TTC549 (cell line): Measurements from ENCODE around the gene SLC29A2.
A peak's percentile ranks its signal among the peaks of the same experiment; 100 is the strongest.
"Not testable (repeated sequence)": the region's sequence is repeated elsewhere in the genome, so short reads cannot be mapped to it uniquely, and the experiment has no call there.

Experiments used
- FAIRE-seq: peaks from 2 replicates; lab custom pipeline; 2012; peaks lifted over from hg19 to GRCh38; lab: Jason Lieb, UNC

The SLC29A2 gene

GRCh38 chr11:66371627-66372415 lies at the start of gene SLC29A2:
SLC29A2 (minus strand) TSS chr11:66371760; CDS start chr11:66371591, 169 bp downstream.
- FAIRE-seq: no peak

- no peak for FAIRE-seq
Observed at GRCh38 chr11:66420671-66421476, 49.3 kb upstream of the SLC29A2 start, which contains the start of gene NPAS4. NPAS4 (plus strand) TSS chr11:66421035; CDS start chr11:66421180, 145 bp downstream.

GRCh38 chr11:66419825-66420224 lies 48.3 kb upstream of the SLC29A2 start:
- no peak for FAIRE-seq

DNA sequence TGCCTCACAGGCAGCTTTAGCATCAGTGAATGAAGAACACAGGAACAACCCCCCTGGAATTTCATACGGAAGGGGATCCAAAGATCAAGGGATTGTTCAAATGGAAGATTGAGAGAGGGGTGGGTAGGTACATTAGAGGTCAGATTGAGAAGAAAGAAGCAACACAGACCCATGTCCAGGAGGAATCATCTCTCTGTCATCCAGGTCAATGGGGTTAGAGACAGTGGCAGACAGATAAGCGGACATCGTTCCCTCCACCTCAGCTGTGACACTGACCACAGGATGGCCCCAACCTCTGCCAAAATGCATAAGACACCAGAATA lies 47.4 kb upstream of the SLC29A2 start:
- FAIRE-seq: no peak

DNA sequence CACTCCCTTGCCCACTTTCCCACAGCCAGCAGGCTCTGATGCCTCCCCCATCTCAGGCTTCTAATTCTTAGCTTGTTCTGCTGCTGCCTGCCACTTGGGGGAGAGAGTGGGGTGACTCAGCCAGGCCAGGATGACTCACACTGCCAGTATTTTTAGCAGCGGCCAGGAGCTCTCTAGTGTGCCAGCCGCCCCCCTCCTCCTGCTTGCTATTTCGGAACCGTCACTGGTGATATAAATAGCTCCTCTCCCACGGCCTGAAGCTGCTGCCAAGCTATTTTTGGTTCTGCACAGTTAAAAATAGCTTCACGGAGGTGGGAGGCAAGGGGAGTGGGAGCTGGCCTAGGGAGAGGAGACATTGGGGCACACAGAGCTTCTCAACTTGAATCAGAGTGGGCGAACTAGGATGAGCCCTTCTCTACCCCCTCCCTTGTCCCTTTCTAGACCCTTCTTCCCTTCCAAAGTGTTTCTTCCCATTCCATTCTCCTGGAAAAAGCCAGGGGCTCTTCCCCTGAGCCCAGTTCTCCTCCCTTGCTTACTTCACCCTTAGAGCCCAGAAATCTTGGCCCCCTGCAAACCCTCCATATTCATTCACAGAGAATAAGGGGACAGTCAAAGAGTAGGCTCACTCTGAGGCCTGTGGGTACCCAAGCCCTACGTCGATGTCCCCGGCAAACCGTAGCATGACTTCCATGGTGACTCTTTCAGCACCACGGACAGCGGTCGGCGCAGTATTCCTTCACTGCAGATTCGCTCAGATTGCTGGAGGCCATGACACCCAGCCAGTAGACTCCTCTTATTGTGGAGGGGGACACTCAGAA lies 46.8 kb upstream of the SLC29A2 start:
- no peak for FAIRE-seq

DNA sequence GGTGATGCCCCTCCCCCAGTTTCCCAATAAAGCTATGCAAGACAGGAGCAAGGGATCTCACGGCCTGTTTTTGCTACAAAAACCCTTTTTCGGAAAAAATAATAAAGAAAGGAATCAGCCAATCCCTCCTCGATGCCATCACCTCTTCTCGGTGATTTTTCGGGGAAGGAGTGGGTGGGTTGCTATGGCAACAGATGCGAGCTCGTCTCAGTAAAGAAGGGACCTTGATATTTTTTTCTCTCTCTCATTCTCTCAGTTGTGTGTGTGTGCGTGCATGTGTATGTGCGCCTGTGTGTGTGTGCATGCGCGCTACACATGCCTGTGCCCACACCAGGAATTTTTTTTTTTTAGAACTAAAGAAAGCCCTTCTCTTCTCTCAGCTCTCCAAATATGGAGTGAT lies 45.4 kb upstream of the SLC29A2 start:
- no peak for FAIRE-seq

DNA sequence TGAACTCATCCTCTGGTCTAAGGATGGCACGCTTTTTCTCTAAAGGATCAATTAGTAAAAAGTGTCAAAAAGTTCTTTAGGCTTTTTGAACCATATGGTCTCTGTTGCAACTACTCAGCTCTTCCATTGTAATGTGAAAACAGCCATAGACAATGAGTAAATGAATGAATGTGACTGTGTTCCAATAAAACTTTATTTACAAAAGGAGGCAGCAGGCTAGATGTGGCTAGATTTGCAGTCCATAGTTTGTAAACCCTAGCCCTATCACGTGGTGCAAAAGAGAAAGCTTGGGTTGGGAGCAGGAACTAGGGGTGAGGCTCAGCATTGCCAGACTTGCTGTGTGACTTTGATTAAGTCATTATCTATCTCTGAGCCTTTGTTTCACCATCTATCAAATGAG lies 43.9 kb upstream of the SLC29A2 start:
- FAIRE-seq: no peak

- FAIRE-seq: no peak
Observed at GRCh38 chr11:66414120-66414934, 42.8 kb upstream of the SLC29A2 start.

DNA sequence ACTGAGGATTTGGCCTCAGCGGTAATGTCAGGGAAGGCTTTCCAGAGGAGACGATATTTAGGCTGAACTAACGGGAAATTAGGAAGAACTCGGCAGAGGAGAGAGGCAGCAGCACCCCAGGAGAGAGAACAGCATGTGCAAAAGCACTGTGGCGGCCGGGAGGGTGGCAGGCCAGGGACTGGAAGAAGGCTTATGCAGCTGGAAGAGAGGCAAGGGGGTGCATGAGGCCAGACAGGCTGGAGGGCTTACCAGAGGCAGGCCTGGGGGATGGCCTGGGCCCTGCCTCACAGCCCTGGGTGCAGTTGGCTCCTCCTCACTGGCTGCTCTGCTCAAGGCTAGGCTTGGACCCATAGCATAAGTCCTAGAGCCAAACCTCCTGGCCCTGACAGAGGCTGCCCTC lies 41.6 kb upstream of the SLC29A2 start:
- FAIRE-seq: no peak

DNA sequence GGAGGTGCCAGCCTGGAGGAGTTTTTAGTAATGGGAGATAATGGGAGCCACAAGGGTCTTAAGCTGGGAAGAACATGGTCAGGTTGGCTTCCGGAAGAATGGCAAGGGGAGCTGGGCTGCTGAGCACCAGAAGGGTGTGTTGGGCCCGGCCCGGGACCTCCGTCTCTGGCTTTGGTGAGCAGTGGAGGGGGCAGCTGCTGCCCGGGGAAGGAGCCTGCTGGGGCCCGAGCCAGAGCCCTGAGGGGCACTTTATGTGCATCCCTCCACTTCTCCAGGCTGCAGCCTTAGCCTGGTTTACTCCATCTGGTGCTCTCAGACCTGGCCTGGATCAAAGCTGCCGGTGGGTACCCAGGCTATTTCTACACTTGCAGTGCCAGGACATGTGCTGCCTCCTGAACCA lies 40.5 kb upstream of the SLC29A2 start:
- no peak for FAIRE-seq

DNA sequence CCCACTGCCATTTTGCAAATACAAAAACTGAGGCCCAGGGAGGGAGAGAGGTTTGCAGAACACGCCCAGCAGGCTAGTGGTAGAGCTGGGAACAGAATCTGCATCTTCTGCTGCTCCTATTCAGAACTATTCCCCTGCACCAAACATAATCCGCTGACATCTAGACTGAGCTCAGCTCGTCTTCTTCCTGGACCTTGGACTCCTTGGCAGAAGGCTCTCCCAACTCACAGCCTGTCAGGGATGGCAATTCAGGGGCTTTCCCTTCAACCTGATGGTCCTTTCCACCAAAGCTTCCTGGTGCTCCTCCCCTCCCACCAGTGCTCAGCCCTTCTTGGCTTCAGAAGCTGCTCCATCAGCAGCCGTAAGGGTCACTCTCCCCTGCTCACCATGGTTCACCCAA lies 39.8 kb upstream of the SLC29A2 start:
- no peak for FAIRE-seq

GRCh38 chr11:66410191-66410590 lies 38.6 kb upstream of the SLC29A2 start:
- FAIRE-seq: no peak

GRCh38 chr11:66409226-66409625 lies 37.7 kb upstream of the SLC29A2 start:
- no peak for FAIRE-seq

GRCh38 chr11:66408488-66409214 lies 37.1 kb upstream of the SLC29A2 start:
- FAIRE-seq: no peak

DNA sequence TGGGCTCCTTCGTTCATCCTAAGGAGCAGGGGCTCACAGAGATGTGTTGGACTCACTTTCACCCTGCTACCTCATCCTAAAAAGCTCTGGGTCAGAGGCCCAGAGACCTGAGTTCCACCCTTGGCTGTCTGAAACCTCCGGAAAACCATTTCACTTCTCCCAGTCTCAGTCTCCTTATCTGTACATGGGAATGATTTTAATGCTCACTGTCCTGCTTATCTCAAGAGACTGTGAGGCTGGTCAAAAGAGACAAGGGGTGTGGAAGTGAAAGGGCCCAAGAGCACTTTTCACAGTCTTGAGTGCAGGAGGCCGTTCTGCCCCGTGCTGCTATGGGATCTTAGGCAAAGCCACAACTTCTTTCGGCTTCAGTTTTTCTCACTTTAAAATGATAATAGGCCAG lies 36.1 kb upstream of the SLC29A2 start:
- no peak for FAIRE-seq

DNA sequence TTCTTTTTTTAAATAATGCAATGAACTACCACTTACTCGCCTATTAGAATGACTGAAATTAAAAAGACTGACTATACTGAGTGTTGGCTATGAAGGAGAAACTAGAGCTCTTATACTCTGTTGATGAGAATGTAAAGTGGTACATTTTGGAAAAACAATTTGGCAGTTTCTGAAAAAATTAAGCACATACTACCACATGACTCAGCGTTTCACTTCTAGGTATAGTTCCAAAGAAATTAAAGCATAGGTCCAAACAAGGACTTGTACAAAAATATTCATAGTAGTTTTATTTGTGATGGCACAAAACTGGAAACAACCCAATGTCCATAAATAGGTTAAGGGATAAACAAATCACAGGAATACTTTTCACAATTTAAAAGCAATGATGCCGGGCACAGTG lies 22.4 kb upstream of the SLC29A2 start:
- FAIRE-seq: no peak

DNA sequence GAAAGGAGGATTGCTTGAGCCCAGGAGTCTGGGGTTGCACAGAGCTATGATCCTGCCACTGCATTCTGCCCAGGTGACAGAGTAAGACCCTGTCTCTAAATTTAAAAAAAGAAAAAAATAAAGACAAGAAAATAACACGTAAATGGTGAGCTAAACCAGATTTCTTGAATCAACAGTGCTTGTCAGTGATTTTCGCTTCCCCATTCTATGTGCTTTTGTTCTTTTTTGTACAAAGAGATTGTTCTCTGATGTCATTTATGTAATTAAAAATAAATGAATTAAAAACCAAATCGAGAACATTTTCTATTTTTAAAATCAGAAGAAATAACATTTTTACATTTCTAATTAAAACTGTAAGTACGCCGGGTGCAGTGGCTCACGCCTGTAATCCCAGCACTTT lies 19.8 kb upstream of the SLC29A2 start:
- no peak for FAIRE-seq

- FAIRE-seq: no peak
Observed at GRCh38 chr11:66388780-66389386, 17.3 kb upstream of the SLC29A2 start.

DNA sequence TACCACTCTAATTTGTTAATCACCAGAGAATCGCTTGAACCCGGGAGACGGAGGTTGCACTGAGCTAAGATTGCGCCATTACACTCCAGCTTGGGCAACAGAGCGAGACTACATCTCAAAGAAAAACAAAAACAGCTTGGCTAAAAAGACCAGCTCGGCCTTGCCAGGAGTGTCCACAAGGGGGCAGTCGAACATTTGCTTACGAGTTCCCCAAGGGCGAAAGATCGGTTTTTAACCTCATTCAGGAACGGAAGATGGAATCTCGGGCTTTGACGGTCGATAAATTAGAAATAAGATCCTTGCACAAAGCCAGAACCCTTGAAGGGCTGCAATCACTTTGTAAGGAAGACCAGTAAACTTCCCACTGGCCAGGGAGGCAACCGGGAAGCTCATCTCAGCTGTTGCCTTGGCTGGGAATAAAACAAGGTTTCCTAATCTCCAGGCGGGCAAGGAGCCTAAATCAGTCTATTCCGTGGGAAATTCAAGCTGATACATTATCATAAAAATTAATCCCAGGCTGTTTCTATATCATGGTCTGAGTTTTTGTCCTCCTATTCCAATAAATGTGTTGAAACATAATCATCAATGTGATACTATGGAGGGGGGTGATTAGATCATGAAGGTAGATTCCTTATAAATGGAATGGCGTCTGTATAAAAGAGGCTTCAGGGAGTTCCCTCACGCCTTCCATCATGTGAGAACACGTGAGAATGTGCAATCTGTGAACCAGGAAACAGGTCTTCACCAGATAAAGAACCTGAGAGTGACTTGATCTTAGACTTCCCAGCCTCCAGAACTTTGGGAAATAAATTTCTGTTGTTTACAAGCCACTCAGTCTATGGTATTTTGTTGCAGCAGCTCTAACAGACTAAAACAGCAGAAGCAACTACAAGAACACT lies 14.9 kb upstream of the SLC29A2 start:
- peak; percentile 52 for FAIRE-seq

- FAIRE-seq: not testable (repeated sequence)
Observed at GRCh38 chr11:66384316-66384715, 12.8 kb upstream of the SLC29A2 start.
